ENCODE results near the gene DSCAML1.

GRCh38 chr11:117690484-117691217 lies 106.4 kb downstream of the DSCAML1 start:
- TF ChIP-seq CTCF (IDR thresholded peaks at IDR 0.05) (no peak), EP300 (IDR thresholded peaks at IDR 0.05) (no peak), POLR2A (IDR thresholded peaks at IDR 0.05) (no peak)

All from tibial nerve (tissue), 4 donors.